ENCODE data around the gene CRACDL.
A peak's percentile ranks its signal among the peaks of the same experiment; 100 is the strongest.

The CRACDL gene

GRCh38 chr2:98917031-98917471 is 19.0 kb downstream of the CRACDL start:
- H3K4me1 ChIP-seq = no peaks in the 10 kb centered on the region
- no peaks in the 10 kb centered on the region for H3K9me3 ChIP-seq
- H3K36me3 ChIP-seq (replicated peaks) = no peaks in the 10 kb centered on the region
- H3K27me3 ChIP-seq (ENCODE audit: low read depth) = no peaks in the 10 kb centered on the region
- in situ Hi-C loops (cut with MboI; ENCODE audit: low sequenced_read_pairs) = no loop called here
- no peak overlapping the region for H3K4me3 ChIP-seq
- DNase-seq (ENCODE audit: low spot score in 2 of 2) = no peak

DNA sequence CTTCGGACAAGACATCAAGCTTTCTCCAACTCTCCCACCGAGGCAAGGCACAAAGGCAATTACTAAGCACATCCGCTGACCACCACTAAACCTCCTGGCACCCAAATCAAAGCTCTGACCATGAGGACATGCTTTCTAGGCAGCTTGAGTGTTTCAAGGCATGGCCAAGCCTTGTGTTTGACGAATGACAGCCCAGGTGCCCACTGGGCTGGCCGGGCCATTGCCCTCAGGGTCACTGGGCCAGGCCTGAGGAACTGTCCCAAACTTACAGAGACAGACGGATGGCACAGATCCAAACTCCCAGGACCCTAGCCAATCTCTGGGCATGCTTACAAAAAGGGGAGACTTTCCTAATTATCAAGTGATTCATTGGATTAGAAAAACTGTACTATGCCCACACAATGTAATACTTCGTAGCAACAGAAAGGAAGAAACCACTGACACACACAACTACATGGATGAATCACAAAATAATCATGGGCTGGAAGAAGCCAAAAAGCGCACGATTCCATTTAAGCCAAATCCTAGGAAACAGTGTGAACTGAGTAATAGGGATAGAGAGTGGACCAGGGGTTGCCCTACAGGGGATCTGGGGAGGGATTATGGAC is 20.2 kb downstream of the CRACDL start:
- no peaks in the 10 kb centered on the region for H3K36me3 ChIP-seq (replicated peaks)
- no peak for DNase-seq (ENCODE audit: low spot score in 2 of 2)
- in situ Hi-C loops (cut with MboI; ENCODE audit: low sequenced_read_pairs) = no loop called here
- no peaks in the 10 kb centered on the region for H3K4me1 ChIP-seq
- H3K4me3 ChIP-seq = no peak overlapping the region
- no peaks in the 10 kb centered on the region for H3K9me3 ChIP-seq
- H3K27me3 ChIP-seq (ENCODE audit: low read depth) = no peaks in the 10 kb centered on the region

DNA sequence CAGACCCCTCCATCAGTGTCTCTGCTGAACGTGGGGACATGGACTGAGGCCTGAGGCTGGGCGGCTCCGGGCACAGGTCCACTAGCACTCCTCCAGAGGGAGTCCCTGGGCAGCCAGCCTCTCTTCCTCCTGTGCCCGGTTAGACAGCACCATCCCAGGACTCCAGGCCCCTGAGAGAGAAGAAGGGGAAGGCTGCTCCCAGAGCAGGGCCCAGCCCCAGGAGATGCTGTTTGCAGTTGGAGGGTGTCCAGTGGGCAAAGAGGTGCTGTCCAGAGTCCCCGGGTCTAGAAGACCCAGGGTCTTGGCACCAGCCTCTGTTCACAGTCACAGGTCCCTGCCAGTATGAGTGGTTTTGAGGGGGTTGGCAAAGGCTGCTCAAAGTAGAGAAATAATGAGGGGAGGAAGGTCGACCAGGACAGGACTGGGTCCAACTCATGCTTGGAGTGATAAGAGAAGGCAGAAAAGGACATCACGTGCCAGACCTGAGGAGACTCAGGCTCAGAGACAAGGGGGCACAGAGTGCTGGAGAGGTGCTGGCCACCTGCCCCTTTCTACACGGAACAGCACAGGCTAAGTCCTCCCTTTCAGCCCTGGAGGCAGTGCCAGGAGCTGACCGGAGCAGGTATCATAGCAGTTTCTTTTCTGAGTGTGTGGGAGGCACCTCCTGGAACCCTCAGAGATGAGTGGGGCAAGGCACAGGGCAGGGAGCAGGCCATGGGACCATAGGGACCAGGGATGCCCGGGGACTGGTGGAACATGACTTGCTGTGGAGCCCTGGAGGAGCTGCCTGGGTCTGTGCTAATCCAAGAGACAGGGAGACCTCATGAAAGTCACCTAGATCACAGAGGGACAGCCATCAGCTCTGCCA is 21.1 kb downstream of the CRACDL start:
- no peaks in the 10 kb centered on the region for H3K4me1 ChIP-seq
- no peak for DNase-seq (ENCODE audit: low spot score in 2 of 2)
- H3K4me3 ChIP-seq = no peak overlapping the region
- no peaks in the 10 kb centered on the region for H3K36me3 ChIP-seq (replicated peaks)
- in situ Hi-C loops (cut with MboI; ENCODE audit: low sequenced_read_pairs) = no loop called here
- H3K9me3 ChIP-seq = no peaks in the 10 kb centered on the region
- no peaks in the 10 kb centered on the region for H3K27me3 ChIP-seq (ENCODE audit: low read depth)

DNA sequence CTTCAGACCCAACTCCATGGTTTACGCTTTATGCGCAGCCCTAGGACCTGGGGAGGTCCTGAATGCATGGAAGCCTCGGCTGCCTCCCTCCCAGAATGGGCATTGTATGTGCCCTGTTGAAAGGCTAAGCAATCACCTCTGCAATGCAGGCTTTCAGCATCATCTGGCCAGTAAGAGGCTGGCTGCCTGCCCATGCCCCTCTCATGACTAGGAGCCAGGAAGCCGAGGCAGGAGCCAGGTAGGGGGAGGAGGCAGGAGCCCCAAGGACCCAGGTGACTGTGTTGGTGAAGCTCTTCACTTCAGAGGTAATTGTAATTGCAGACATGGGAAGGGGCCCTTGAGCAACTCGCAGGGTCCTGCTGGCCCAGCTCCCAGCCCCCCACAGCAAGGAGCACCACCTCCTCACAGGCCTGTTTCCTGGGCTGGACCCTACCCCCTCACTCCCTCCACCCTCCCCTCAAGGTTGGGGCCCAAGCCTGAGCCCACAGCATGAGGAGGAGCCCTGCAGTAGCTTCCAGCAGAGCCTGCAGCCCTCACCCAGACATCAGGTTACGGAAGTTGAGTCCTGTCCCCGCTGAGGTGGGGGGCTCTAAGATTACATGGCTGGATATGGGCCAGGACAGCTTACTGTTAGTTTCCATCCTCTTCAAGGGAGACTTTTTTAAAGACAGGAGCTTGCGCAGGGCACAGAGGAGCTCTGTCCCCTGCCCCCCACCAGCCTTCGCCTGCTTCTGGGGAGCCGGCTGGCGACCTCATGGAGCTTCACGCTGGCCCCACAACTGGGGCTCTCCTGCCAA is 21.9 kb downstream of the CRACDL start:
- Histone ChIP-seq H3K4me3 (no peak overlapping the region), H3K4me1 (no peaks in the 10 kb centered on the region), H3K27me3 (ENCODE audit: low read depth) (no peaks in the 10 kb centered on the region), H3K9me3 (no peaks in the 10 kb centered on the region), H3K36me3 (replicated peaks) (no peaks in the 10 kb centered on the region)
- DNase-seq (ENCODE audit: low spot score in 2 of 2) = no peak
- in situ Hi-C loops (cut with MboI; ENCODE audit: low sequenced_read_pairs) = no loop called here

DNA sequence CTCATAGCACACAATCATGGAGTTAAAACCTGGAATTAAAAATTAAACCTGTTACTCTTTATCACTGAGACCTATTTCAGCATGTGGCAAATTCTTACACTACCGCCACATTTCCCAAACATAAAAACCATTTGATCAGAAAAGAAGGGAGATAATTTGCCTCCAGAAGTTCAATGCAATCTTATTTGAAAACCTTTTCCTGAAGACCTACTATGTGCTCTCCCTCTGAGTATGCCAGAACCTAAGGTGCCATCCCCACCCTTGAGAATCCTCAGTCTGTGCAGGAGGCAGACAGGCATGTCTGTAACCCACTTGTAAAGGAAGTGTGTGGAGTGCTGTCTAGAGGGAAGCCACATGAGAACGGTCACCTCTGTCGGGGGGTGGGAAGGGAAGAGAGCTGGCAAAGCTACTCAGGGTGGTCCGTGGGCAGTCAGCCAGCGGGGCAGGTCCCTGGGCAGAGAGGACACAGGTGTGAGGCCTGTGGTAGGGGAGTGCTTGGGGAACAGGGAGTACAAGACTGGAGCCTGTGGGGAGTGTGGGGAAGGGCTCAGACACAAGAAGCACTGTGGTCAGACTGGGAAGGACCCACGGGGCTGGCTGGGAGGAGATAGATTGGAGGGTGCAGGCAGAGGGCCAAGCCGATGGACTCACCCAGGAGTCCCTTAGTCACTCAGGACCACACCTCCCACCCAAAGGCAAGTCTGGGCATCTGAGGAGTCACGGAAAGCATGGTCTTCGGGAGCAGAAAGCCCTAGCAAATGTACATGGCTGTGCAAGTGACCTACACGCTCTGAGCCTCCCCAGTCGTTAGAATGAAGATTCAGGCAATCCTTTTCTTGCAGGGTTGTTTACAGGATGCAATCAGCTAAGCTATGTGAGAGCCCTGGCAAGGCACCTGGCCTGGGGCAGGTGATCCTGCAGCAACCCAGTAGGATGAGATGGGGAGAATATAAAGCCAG is 22.8 kb downstream of the CRACDL start:
- Histone ChIP-seq H3K27me3 (ENCODE audit: low read depth) (no peaks in the 10 kb centered on the region), H3K4me1 (no peaks in the 10 kb centered on the region), H3K4me3 (no peak overlapping the region), H3K36me3 (replicated peaks) (no peaks in the 10 kb centered on the region), H3K9me3 (no peaks in the 10 kb centered on the region)
- no peak for DNase-seq (ENCODE audit: low spot score in 2 of 2)
- in situ Hi-C loops (cut with MboI; ENCODE audit: low sequenced_read_pairs) = no loop called here

- DNase-seq (ENCODE audit: low spot score in 2 of 2) = no peak
- in situ Hi-C loops (cut with MboI; ENCODE audit: low sequenced_read_pairs) = no loop called here
- no peaks in the 10 kb centered on the region for H3K9me3 ChIP-seq
- H3K4me1 ChIP-seq = no peaks in the 10 kb centered on the region
- H3K27me3 ChIP-seq (ENCODE audit: low read depth) = no peaks in the 10 kb centered on the region
- no peak overlapping the region for H3K4me3 ChIP-seq
- H3K36me3 ChIP-seq (replicated peaks) = no peaks in the 10 kb centered on the region
These were observed 23.7 kb downstream of the CRACDL start for GRCh38 chr2:98912221-98912851.

DNA sequence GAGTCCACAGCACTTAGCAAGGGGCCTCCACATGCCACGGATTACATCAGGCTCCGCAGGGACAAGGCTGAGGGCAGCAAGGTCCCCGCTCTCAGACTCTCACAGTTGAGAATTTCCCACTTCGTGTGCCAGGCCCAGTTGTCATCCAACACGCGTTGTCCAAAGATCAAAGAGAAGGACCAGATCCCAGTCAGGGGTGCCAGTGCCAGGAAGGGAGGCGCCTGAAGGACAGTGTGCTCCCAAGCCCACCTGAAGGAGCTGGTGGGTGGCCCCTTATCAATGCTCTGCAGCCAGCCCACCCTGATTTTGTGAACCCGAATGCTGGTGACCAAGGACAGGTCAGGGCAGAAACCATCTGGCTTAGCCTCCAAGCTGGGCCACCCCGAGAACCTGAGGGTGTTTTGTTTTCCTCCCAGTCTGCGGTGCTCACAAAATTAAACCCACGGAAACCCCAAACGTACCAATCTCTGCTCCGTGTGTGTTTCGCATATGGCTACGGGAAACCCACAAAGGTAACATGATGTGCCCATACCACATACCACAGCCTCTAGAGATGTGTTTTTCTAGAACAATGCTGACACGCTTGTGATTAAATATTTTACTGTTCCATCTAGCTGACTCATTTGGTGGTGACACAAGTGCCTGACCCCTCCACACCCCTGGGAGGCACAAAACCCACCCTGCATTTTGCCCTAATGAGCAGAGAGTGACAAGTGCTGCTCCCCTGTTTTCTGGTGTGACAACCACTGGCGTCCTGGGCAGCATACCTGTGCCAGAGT is 24.5 kb downstream of the CRACDL start:
- DNase-seq (ENCODE audit: low spot score in 2 of 2) = no peak
- H3K9me3 ChIP-seq = no peaks in the 10 kb centered on the region
- H3K27me3 ChIP-seq (ENCODE audit: low read depth) = no peaks in the 10 kb centered on the region
- in situ Hi-C loops (cut with MboI; ENCODE audit: low sequenced_read_pairs) = no loop called here
- no peaks in the 10 kb centered on the region for H3K36me3 ChIP-seq (replicated peaks)
- no peak overlapping the region for H3K4me3 ChIP-seq
- H3K4me1 ChIP-seq = no peaks in the 10 kb centered on the region

DNA sequence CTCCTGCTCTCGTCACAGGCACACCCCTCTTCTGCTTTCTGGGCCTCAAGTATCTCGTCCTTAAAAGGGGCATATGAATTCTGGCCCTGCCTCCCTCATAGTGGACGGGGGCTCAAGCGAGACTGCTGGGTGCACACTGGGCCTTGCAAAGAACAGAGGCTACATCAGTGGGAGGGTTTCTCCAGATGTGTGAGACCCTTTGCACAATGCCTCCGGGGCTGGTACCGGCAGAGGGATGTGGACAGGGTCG is 25.0 kb downstream of the CRACDL start:
- no peaks in the 10 kb centered on the region for H3K27me3 ChIP-seq (ENCODE audit: low read depth)
- no peaks in the 10 kb centered on the region for H3K9me3 ChIP-seq
- in situ Hi-C loops (cut with MboI; ENCODE audit: low sequenced_read_pairs) = no loop called here
- H3K36me3 ChIP-seq (replicated peaks) = no peaks in the 10 kb centered on the region
- no peak for DNase-seq (ENCODE audit: low spot score in 2 of 2)
- no peaks in the 10 kb centered on the region for H3K4me1 ChIP-seq
- no peak overlapping the region for H3K4me3 ChIP-seq

DNA sequence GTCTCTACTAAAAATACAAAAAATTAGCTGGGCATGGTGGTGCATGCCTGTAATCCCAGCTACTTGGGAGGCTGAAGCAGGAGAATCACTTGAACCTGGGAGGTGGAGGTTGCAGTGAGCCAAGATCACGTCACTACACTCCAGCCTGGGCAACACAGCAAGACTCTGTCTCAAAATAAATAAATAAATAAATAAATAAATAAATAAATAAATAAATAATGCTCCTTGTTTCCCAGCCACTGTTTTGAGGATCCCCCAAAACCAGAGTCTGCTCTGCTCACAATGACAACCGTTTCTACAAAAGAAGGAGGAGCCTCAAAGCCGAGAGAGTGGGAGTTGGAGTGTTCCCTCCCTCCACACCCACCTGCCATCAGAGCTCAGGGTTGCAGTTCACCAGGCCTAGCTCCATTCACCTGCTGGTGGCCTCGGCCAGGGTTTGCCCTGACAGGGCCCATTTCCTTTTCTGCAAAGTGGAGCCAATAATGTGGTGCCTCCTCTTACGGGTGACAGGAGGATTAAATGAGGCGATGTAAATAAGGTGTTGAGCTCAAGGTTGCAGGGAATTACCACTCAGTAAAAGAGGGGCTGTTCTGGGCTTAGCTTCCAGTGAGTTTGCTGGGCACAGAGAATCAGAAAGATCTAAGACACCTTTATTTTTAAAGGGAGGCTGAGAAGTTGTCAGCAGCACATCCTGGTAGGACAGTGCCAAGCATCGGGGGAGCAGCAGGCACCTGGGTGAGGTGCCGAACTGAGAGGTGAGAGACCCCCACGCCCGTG is 25.5 kb downstream of the CRACDL start:
- no peak for DNase-seq (ENCODE audit: low spot score in 2 of 2)
- H3K9me3 ChIP-seq = no peaks in the 10 kb centered on the region
- no peaks in the 10 kb centered on the region for H3K36me3 ChIP-seq (replicated peaks)
- no peaks in the 10 kb centered on the region for H3K27me3 ChIP-seq (ENCODE audit: low read depth)
- in situ Hi-C loops (cut with MboI; ENCODE audit: low sequenced_read_pairs) = no loop called here
- no peak overlapping the region for H3K4me3 ChIP-seq
- H3K4me1 ChIP-seq = no peaks in the 10 kb centered on the region

DNA sequence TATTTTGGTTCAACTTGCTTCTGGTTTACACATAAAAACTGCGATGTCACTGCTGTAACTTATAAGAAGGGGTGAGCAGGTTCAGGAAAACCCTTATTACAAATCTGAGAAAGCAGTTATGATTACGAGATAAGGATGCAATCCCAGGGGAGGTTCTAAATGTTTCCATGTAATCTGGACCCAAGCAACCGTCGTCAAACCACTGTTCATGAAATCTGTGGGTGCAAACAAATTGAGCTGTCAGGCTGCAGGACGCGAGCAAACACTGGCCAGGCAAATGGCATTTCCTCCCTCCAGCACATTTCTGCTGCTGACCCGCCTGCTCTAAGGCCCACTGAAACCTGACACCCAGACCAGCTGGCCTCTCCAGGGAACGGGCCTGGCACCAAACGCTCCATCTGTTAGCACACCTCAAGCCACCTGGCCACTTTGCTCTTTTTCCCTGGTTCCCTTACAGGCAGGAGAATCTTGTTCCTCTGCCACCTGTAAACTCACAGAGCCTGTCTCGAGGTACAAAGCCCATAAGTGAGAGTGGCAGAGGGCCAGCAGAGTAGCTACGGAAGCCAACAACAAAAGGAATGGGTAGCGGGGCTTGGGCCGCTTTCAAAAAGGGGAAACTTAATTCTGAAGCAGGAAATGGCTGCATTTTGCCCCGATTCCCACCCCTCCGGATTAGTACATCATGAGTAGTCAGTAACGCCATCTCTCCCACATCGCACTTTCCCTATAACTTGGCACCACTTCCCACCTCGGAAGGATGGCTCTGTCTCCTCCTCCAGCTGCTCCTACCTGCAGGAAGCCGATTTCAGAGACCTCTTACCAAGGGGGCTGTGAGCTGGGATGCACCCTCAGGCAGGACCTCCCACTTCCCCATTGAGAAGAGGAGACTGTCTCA is 26.5 kb downstream of the CRACDL start:
- Histone ChIP-seq H3K27me3 (ENCODE audit: low read depth) (no peaks in the 10 kb centered on the region), H3K4me1 (no peaks in the 10 kb centered on the region), H3K36me3 (replicated peaks) (no peaks in the 10 kb centered on the region), H3K4me3 (no peak overlapping the region), H3K9me3 (no peaks in the 10 kb centered on the region)
- in situ Hi-C loops (cut with MboI; ENCODE audit: low sequenced_read_pairs) = no loop called here
- DNase-seq (ENCODE audit: low spot score in 2 of 2) = peak in 1 of 2 experiments; percentile 45

- no peak for DNase-seq (ENCODE audit: low spot score in 2 of 2)
- no peaks in the 10 kb centered on the region for H3K27me3 ChIP-seq (ENCODE audit: low read depth)
- no peak overlapping the region for H3K4me3 ChIP-seq
- no peaks in the 10 kb centered on the region for H3K4me1 ChIP-seq
- in situ Hi-C loops (cut with MboI; ENCODE audit: low sequenced_read_pairs) = no loop called here
- H3K9me3 ChIP-seq = no peaks in the 10 kb centered on the region
- H3K36me3 ChIP-seq (replicated peaks) = no peaks in the 10 kb centered on the region
These were observed 27.1 kb downstream of the CRACDL start for GRCh38 chr2:98908931-98909316.
